K562 (cell line): ENCODE data around the gene DNAJB2. TPM values are rescaled to one million over a fixed set of nuclear protein-coding genes. Genes with fewer than 3 reads are reported as not detected.
A peak's percentile ranks its signal among the peaks of the same experiment; 100 is the strongest.

ENCODE experiments used
- BCL6 ChIP-seq: fragments of 250-450 bp; sonication (Bioruptor Pico); IDR thresholded peaks from 2 replicates; pipeline ENCODE4 v1.4.0; 2020
- CBX2 ChIP-seq: fragments of 200-600 bp; sonication (generic); IDR thresholded peaks from one replicate; pipeline ENCODE4 v1.6.1; 2012; ENCODE audit warnings: mild to moderate bottlenecking, low read length, inconsistent platforms; ENCODE audit not compliant: insufficient read depth, poor library complexity, severe bottlenecking
- CC2D1A ChIP-seq: fragments of 450-650 bp; IDR thresholded peaks from 2 replicates; pipeline ENCODE4 v1.6.1; 2017; ENCODE audit warnings: mild to moderate bottlenecking
- CHD1 ChIP-seq: fragments of 200-600 bp; sonication (generic); IDR thresholded peaks from one replicate; pipeline ENCODE4 v1.6.1; 2012; ENCODE audit warnings: mild to moderate bottlenecking, moderate library complexity, low read length, inconsistent platforms
- CREB1 ChIP-seq, 2 experiments: sonication (generic) in 1 of 2; formaldehyde crosslinking in 1 of 2; IDR thresholded peaks; 2 replicates each; pipeline versions ENCODE4 v1.6.1 to v1.8.0; 2012 to 2022; ENCODE audit warnings: inconsistent platforms in 1 of 2, mild to moderate bottlenecking in 1 of 2, missing genetic modification reagents in 1 of 2, moderate library complexity in 1 of 2
- ERF ChIP-seq: fragments of 450-650 bp; formaldehyde crosslinking; IDR thresholded peaks from 2 replicates; pipeline ENCODE4 v1.4.0; 2020; ENCODE audit warnings: mild to moderate bottlenecking, mixed read lengths
- ETV5 ChIP-seq: sonication (generic); formaldehyde crosslinking; IDR thresholded peaks from 2 replicates; pipeline ENCODE4 v1.4.0; 2020; ENCODE audit warnings: low read depth, mild to moderate bottlenecking, missing genetic modification reagents
- HDAC3 ChIP-seq: fragments of 450-650 bp; IDR thresholded peaks from 2 replicates; pipeline ENCODE4 v1.6.1; 2018; ENCODE audit warnings: borderline replicate concordance, mild to moderate bottlenecking, moderate library complexity; ENCODE audit not compliant: partially characterized antibody
- NFIC ChIP-seq: fragments of 450-650 bp; IDR thresholded peaks from 2 replicates; pipeline ENCODE4 v1.6.1; 2017; ENCODE audit warnings: mild to moderate bottlenecking, inconsistent platforms
- NUFIP1 ChIP-seq: fragments of 450-650 bp; IDR thresholded peaks from 2 replicates; pipeline ENCODE4 v1.6.1; 2018; ENCODE audit not compliant: partially characterized antibody
- PPARD ChIP-seq: fragments of 250-450 bp; sonication (Bioruptor Pico); IDR thresholded peaks from 2 replicates; pipeline ENCODE4 v1.8.0; 2022; ENCODE audit warnings: inconsistent platforms, mild to moderate bottlenecking, moderate library complexity
- RAD21 ChIP-seq, 2 experiments: fragments of 250-450 bp in 1 of 2; fragments of 450-650 bp in 1 of 2; sonication (Bioruptor Pico) in 1 of 2; formaldehyde crosslinking in 1 of 2; IDR thresholded peaks in 1 of 2; conservative IDR thresholded peaks in 1 of 2; 2 replicates each; pipeline versions ENCODE4 v1.4.0 to v1.8.0; 2020 to 2022; ENCODE audit warnings: mild to moderate bottlenecking in 2 of 2, moderate library complexity in 1 of 2
- RAD51 ChIP-seq: fragments of 450-650 bp; IDR thresholded peaks from 2 replicates; pipeline ENCODE4 v1.7.1; 2016; ENCODE audit warnings: low read depth, mild to moderate bottlenecking, borderline replicate concordance
- SMAD4 ChIP-seq: fragments of 250-450 bp; sonication (Bioruptor Pico); conservative IDR thresholded peaks from 2 replicates; pipeline ENCODE4 v1.8.0; 2021; ENCODE audit warnings: inconsistent platforms, mild to moderate bottlenecking, moderate library complexity
- SRSF7 ChIP-seq: fragments of 200-400 bp; formaldehyde crosslinking; optimal IDR thresholded peaks from 2 replicates; pipeline ENCODE3; 2017; ENCODE audit warnings: mild to moderate bottlenecking, low read depth, low read length
- TAF1 ChIP-seq: IDR thresholded peaks from 2 replicates; pipeline ENCODE4 v1.6.1; 2011; ENCODE audit warnings: mild to moderate bottlenecking, low read length, moderate library complexity; ENCODE audit not compliant: insufficient read depth, control insufficient read depth, severe bottlenecking; ENCODE audit errors: extremely low read depth
- ZBTB17 ChIP-seq: fragments of 450-650 bp; formaldehyde crosslinking; IDR thresholded peaks from 2 replicates; pipeline ENCODE4 v1.4.0; 2020; ENCODE audit warnings: mild to moderate bottlenecking
- ZBTB2 ChIP-seq: fragments of 450-650 bp; IDR thresholded peaks from 2 replicates; pipeline ENCODE4 v1.6.1; 2016; ENCODE audit warnings: antibody characterized with exemption
- ZBTB9 ChIP-seq: fragments of 450-650 bp; formaldehyde crosslinking; IDR thresholded peaks from 2 replicates; pipeline ENCODE4 v1.4.0; 2020; ENCODE audit warnings: mild to moderate bottlenecking, moderate library complexity
- ZNF449 ChIP-seq: fragments of 250-450 bp; sonication (Bioruptor Pico); IDR thresholded peaks from 2 replicates; pipeline ENCODE4 v1.8.0; 2022; ENCODE audit warnings: moderate library complexity, mild to moderate bottlenecking, inconsistent platforms
- ZNF785 ChIP-seq: fragments of 250-450 bp; sonication (Bioruptor Pico); IDR thresholded peaks from 2 replicates; pipeline ENCODE4 v1.4.0; 2020; ENCODE audit warnings: mild to moderate bottlenecking
- polyA plus RNA-seq, 8 experiments: library from polyadenylated mRNA; depleted of rRNA in 4 of 8; stranded (reverse) in 5 of 8; unstranded in 3 of 8; fragments of >200 nt; fragmentation: Nextera tagmentation in 2 of 8; fragmentation: Illumina TruSeq in 1 of 8; extraction: Ambion mirVana in 2 of 8; extraction: Trizol in 1 of 8; gene quantifications; 2 replicates each; pipeline versions ENCODE4 v1.2.1 to v1.2.3, GENCODE V29; 2011 to 2014; ENCODE audit warnings: inconsistent platforms in 1 of 8, missing spikeins in 1 of 8
- total RNA-seq, 7 experiments: library from RNA; depleted of rRNA in 6 of 7; stranded (reverse); fragments of >200 nt in 6 of 7; fragmentation: Illumina TruSeq in 2 of 7; extraction: Trizol in 2 of 7; gene quantifications; 2 replicates each; pipeline versions ENCODE4 v1.2.1 to v1.2.3, GENCODE V29; 2011 to 2021; ENCODE audit warnings: low replicate concordance in 1 of 7
- TF ChIP-seq, protein P1 (sequence below): fragments of 250-450 bp; sonication (Bioruptor Pico); IDR thresholded peaks from 2 replicates; pipeline ENCODE4 v1.4.0; 2020; ENCODE audit warnings: borderline replicate concordance

The DNAJB2 gene
- total and polyA plus RNA-seq, 9 of the 15 experiments (the other 6 are each of a cell fraction or from before 2014, with no cell fraction given), result 0.08 to 3.0 (median 2.2) TPM; not detected in 1

DNA sequence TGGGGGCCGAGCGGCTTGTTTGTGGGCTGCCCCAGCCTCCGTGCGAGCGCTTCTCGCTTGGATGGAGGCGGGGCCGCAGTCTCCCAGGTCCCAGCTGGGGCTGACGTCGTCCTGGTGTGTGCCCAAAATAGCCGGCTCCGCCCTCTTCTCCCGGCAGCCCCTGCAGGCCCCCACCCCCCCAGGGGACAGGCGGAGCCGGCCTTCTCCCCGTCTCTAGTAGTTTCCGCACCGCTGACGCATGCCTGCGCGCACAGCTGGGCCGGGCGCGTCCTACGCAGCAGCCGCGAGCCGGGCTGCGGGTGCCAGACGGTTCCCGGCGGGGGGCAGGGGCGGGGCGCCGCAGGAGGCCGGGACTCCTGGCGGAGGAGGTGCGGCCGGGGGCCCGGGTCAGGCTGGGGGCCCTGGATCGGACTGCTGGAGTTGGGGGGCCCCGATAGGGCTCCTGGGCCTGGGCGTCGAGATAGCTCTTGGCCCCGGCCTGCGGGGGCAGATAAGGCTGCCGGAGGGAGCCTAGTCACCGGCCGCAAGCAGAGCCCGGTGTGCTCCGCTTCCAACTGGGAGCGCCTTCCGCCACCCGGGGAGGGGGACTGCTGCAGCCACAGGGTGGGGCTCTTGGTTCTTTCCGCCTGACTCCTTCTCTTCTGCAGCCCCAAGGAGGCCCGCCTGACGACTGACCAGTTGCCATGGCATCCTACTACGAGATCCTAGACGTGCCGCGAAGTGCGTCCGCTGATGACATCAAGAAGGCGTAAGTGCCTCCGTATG, at the start of gene DNAJB2 (continued):
- TF ChIP-seq HDAC3, result peak; percentile 93
- TF ChIP-seq CHD1, result no peak
- TF ChIP-seq, protein P1, sequence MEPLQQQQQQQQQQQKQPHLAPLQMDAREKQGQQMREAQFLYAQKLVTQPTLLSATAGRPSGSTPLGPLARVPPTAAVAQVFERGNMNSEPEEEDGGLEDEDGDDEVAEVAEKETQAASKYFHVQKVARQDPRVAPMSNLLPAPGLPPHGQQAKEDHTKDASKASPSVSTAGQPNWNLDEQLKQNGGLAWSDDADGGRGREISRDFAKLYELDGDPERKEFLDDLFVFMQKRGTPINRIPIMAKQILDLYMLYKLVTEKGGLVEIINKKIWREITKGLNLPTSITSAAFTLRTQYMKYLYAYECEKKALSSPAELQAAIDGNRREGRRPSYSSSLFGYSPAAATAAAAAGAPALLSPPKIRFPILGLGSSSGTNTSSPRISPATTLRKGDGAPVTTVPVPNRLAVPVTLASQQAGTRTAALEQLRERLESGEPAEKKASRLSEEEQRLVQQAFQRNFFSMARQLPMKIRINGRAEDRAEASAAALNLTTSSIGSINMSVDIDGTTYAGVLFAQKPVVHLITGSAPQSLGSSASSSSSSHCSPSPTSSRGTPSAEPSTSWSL, result no peak
- peak; percentile 100 for TF ChIP-seq SMAD4 (CRISPR knock-in tag)
- peak; percentile 70; the same call in 1 of the 2 replicates for TF ChIP-seq ZNF449 (CRISPR knock-in tag)
- peak; percentile 95 for TF ChIP-seq CC2D1A
- TF ChIP-seq SRSF7, result no peak
- TF ChIP-seq RAD51, result no peak
- TF ChIP-seq ZBTB2, result no peak
- peak; percentile 94 for TF ChIP-seq NFIC
- TF ChIP-seq NUFIP1, result no peak
- TF ChIP-seq BCL6, result no peak
- TF ChIP-seq RAD21 (CRISPR knock-in tag; conservative IDR thresholded peaks at IDR 0.05 in 1 of 2, IDR thresholded peaks at IDR 0.05 in 1 of 2), result peak; percentile 72 to 74
- peak; percentile 92 for TF ChIP-seq ERF (CRISPR knock-in tag)
- TF ChIP-seq PPARD, result no peak
- peak; percentile 81 for TF ChIP-seq ETV5 (CRISPR knock-in tag)
- peak; percentile 51 for TF ChIP-seq TAF1
- no peak for TF ChIP-seq CBX2
- peak; percentile 70; the same call in 1 of the 2 replicates for TF ChIP-seq ZBTB17 (CRISPR knock-in tag)
- no peak for TF ChIP-seq ZNF785 (CRISPR knock-in tag)
- TF ChIP-seq CREB1 (IDR thresholded peaks at IDR 0.05), result peak; percentile 96
- peak; percentile 91 for TF ChIP-seq CREB1 (CRISPR knock-in tag; IDR thresholded peaks at IDR 0.05)
- peak; percentile 90 for TF ChIP-seq ZBTB9 (CRISPR knock-in tag)
